Embryonic facial prominence (tissue), 1 donor: ENCODE results near the gene DNASE2B.
"Not testable (repeated sequence)": the region's sequence is repeated elsewhere in the genome, so short reads cannot be mapped to it uniquely, and the experiment has no call there.

Experiments
- DNase-seq: peaks from one replicate; pipeline ENCODE4 v3.0.0-alpha.2; 2016; ENCODE audit errors: extremely low spot score

DNASE2B gene

DNA sequence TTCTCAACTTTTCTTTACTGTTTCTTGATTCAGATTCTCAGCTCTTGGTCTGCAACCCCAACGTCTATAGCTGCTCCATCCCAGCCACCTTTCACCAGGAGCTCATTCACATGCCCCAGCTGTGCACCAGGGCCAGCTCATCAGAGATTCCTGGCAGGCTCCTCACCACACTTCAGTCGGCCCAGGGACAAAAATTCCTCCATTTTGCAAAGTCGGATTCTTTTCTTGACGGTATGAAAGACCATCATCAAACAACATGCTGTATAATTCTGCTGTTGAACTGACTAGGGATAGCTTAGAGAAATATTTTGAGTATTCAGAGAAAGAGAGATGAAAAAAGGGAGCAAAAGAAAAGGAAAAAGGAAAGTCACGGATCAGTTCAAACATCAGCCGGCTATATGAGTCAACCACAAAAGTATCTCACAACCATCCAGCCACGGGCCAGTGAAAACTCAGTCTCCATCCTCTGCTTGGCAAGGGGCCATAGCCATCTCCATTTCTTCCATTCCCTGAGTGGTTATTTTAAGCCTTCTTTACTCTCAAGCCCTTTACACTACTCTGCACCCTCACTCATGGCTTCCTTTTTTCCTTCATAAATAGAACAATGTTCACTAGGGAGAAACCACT, 14.1 kb downstream of the DNASE2B start:
- no peak for DNase-seq

DNA sequence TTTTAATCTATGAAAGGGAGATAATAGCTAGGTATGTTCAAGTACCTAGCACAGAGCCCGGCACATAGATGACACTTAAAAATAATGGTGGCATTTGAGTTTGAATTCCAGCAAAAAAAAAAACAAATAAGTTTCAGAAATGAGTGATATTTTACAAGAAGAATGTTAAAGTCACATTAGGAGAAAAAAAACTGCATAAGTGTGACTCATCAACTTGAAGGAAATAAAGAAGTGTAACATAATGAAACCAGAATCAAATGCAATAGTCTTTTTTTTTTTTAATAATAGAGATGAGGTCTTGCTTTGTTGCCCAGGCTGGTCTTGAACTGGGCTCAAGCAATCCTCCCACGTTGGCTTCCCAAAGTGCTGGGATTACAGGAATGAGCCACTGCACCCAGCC, 17.1 kb downstream of the DNASE2B start:
- DNase-seq, result no peak

DNA sequence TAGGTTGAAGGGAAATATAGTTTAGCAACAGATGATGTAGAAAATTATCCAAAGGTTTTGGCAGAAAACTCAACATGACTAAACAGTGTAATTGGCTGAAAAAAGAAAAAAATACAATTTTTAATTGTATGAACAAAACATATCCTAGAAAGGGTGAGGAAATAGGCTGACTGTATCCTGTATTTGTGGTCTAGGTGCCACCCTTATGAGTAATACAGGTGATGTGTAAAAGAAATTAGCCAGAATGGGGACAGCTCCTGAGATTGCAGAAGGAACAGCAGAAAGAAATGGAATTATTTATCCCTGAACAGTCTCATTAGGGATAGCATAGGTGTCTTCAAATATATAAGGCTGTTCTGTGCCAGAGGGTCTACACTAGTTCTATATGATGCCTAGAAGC, 24.6 kb downstream of the DNASE2B start:
- DNase-seq, result no peak

DNA sequence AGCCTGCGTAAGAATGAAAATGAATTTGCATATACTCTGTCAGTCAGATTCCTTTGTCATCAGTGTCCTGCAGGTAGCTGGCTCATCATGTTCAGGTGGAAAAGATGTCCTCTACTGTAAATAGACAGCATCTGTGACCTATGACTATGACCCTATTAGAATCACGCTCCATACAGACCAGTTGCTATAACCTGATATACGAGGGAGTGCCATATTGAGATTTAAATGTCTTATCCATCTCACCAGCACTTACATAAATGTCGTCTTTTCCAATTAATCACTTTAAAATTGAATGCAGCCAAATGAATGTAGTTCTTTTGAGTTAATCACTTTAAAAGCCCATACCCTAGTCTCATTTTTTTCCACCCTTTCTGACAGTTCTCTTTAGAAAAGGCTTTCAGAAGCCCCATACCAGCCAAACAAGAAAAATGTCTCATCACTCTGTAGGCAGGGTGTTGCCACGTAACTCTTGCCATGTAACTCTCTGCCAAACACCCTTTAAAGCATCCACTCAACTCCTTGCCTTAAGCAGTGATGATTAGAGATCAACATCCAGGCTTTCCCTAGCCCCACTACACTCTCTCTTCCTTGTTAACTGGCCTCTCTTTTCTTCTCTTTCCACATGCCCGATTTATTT, 26.3 kb downstream of the DNASE2B start:
- no peak for DNase-seq

DNA sequence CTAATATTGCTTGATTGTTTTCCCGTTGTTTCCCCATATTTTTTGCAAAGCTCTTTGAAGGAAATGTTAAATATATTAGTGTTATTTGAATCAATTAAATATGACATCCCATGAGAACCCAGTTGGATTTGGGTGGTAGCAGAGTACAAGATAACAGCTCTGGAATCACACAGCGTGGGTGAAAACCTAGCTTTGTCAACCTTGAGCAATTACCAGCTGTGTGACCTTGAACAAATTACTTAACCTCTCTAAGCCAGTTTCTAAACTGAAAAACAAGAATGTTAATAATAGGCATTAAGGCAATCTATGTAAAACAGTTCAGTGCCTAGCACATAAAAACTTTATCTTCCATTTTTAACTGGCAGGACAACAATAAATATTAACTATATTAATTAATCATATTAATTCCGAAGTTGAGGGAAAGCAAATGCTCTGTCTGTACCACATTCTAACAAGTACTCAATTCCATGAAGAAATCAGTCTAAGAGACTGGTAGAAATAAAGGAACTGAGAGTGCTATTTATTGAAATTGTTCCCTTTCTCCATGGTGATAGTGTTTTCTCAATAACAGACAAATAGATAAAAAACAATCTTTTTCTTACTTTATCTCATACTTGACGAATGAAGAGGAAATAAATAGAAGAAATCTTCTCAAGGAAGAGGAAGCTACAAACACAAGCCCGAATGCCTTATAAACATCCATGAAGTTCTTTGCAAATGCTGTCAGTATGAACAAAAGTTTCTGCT, 27.0 kb downstream of the DNASE2B start:
- no peak for DNase-seq

DNA sequence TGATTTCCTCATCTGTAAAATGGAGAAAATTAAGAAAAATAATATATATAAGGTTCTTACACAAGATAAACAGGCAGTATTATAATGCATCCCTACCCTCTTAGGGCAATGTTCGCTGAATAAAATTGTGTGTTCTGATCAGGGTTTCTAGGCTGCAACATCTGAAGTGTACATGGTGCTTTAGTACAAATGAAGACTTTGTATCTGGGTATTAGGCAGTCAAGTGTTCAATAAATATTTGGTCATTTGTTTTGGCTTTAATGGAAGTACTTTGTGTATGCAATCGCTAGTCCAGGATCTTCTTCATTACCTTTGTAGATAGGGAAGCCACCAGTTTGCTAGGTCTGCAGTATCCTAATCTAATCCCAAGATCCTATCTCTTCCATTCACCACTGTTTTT, 28.1 kb downstream of the DNASE2B start:
- DNase-seq, result no peak

DNA sequence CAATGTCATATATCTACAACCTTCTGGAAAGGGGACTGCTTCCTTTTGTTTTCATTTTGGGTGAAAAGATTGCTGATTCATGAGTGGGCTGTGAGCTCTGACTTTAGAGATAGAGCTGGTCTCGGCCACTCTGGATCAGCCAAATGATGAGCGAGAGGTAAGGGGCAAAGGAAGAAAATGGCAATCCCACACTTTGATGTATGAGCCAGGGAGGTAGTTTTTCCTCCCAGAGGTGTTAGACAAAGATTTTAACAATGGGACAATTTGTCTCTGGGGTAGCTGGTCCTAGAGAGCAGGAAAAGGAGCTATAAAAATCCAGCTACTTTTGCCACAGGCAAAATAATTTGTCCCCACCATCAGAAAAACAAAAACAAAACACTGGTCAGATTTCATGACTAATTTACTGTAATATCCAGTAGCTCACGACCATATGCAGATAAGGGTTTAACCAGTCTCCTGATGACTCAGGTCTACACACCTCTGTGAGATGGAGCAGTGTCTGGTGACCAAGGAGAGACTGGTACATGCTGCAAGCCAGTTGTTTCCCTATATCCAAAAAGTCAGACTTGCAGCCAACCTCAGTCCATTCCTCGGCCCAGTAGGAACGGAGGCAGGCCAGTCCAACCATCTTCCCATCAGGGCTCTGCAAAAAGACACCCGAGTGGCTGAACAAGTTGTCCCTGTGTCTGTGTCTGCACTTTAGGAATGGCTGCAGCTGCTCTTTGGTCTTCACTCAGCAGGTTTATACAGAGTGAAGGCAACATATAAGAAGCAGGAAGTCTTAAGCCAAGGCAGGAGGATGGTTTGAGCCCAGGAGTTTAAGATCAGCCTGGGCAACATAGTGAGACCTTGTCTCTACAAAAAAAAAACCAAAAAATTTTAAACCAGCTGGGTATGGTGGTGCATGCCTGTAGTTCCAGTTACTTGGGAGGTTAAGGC, 29.2 kb downstream of the DNASE2B start:
- DNase-seq, result no peak

DNA sequence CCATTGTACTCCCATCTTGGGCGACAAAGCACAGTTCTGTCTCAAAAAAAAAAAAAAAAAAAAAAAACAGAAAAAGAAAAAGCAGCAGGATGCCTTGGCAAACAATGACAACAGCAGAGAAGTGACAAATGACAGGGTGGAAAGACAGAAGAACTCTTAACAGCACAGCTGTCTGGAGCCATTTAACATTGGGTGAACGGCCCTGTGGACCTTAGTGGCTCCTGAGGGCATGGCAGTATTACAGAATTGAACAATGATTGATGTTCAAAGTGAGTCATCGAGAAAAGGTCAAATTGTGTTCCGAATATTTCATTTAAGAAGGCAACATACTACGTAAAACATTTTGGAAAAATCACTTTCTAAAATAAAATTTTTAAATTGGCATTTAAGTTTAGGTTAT, 30.0 kb downstream of the DNASE2B start:
- no peak for DNase-seq

DNA sequence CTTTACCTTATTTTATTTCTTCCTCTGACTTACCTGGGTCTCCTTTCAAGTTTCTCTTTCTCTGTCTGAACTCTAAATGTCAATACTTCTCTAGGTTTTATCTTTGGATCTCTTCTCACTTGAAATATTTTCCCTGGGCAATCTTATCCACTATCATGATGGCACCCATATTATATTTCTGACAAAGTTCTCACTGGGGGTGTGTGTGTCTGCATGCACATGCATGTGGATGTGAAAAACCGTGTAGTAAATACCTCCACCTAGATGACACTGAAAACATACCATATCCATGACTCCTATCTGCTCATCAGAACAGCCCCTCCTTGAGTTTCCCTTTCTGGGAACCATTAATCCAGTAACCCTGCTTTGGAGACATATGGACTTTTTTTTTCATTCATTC, 30.9 kb downstream of the DNASE2B start:
- DNase-seq, result no peak

DNA sequence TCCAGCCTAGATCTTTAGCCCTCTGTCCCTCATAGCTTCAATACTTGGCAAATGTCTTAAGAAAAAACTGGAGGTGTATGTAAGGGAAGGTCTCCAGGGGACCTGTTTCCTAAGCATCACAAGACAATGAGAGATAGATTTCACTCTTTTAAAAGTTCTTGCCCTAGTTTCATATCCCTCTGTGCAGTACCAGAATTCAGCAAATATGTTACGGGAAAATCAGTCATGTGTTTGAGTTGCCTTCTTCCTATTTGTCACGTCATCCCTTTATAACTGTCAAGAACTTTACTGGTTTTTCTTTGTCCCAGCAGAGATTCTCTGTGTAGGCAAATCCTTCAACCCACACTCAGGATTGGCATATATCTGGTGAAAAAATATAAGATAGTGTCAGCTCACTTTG, 32.3 kb downstream of the DNASE2B start:
- no peak for DNase-seq

DNA sequence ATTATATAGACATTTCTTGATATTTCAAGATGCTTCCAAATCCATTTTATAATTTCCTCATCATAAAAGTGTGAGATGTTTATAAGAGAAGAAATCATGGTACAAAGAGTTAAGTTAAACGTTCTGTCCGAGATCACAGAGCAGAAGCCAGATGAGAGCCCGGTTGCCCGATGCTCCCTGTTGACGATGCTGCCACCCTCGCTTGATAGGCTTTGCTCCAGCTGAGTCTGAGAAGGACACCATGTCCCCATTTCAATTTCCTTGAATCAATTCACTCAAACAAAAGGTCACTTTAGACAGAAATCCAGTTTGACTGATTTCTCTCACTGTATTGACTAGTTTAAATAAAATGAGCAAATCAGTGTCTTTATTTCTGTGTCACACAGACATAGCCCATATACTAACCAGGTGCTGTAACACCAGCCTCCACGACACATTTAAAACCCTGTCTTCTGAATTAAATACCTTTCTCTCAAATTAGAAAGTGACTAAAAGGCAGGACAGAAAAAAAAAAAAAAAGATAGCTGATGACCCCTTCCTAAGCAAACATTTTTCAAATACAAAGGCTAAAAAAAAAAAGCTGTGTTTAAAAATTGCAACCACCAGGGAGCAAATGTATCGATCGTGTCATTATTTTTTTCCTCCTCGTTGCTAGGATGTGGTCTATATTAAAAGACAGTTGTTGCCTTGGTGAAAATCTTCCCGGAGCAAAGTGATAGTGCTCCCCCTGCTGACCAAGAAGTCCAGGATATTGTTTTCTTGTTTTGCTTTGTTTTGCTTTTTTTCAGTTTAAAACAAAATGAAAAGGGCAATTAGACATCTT, 35.2 kb downstream of the DNASE2B start:
- DNase-seq, result peak; percentile 69

DNA sequence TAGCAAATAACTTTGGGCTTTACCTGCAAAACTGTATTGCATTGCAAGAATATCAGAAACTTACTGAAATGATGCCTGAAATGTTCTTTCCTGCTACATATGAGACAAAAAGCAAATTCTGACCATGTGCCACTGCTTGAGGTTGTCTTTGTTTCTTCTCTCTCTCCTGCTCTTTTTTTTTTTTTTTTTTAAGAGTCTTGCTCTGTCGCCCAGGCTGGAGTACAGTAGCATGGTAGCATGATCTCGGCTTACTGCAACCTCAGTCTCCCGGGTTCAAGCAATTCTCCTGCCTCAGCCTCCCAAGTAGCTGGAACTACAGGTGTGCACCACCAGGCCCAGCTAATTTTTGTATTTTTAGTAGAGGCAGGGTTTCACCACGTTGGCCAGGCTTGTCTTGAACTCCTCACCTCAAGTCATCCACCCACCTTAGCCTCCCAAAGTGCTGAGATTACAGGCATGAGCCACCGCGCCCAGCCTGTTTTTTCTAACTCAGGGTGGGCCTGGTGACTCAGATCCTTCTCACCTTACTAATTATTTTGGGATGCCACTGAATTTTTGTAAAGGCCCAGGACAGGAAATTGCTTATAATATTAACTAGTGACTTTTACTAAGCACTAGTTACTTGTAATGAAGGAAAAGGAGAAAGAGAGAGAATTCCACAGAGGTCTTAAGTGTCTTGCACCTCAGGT, 35.9 kb downstream of the DNASE2B start:
- no peak for DNase-seq

DNA sequence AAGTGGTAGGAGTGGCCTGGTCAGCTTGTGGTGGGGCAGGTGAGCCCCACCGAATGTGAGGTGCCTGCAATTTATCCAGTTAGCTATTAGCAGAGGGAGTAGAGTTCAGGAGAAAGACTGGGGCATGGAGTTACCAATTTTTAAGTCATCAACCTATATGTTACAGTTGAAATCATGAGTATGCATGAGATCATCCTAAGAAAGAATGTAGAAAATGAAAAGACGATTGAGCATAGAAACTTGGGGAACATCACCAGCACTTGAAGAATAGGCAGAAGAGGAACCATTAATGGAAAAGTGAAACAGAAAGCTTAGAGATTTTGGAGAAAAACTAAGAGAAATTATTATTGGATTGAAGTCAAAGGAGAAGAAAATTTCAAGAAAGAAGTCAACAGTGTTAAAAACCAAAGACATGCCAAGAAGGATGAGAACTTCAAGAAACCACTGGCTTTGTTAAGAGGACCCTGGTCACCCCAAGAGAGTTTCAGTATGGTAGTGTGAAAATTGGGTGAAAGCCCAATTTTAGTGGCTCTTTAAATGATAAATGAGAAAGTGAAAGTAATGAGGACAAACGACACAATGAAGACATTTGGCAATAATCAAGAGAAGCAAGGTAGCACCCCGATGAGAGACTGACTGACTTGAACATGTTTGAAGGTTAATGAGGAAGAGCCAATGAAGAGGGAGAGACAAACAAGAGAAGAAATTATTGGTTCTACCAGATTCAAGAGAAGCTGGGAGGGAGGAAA, 36.7 kb downstream of the DNASE2B start:
- DNase-seq, result no peak

DNA sequence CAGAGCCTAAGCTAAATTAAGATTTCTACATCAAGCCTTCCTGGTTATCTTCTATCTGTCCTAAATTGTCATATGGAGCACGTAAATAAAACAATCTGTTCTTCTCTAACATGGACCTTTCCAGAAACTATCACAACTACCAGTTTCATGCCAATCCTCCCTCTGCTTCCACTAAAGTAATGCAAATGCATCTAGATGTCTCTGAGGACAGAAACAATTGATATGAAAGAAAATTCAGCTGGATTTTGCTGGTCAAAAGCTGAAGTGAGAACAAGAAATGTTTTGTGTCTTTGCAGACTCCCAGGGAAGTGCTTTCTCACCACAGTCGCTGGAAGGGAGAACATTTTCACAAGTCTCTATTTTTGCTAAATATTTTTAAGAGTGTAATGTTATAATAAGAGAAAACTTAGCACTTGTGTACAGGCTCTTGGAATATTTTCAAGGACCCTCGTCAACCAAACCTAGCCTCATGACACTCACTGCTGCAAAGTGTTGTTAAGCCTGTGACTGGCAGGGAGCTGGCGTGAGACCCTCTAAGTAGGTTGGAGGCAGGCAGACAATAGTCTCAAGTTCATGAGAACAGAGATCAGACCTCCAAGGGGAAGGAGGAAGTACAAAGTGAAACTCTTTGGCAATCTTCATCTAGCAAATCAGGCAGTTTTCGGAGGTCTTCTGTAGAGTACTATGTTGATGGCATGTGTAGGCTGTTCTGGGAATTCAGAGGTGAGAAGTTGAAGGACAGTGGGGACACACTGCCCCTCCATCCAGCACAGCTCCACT, 38.8 kb downstream of the DNASE2B start:
- DNase-seq, result no peak

DNA sequence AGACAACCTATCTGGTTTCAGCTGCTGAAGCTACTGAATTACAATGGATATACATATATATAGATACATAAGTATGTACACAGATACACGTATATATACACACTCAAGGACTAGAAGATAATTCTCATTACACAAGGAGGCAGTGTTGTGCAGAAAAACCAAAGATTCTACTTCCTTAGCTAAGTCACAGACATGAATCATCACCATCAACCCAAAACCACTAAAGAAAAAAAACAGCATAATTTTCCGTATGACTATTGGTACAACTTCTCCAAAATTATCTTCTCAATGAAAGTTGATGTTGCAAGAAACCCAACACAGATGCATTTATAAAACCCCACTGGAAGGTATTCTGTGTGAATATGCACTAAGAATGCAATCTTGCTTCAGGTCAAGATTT, 44.0 kb downstream of the DNASE2B start:
- no peak for DNase-seq

DNA sequence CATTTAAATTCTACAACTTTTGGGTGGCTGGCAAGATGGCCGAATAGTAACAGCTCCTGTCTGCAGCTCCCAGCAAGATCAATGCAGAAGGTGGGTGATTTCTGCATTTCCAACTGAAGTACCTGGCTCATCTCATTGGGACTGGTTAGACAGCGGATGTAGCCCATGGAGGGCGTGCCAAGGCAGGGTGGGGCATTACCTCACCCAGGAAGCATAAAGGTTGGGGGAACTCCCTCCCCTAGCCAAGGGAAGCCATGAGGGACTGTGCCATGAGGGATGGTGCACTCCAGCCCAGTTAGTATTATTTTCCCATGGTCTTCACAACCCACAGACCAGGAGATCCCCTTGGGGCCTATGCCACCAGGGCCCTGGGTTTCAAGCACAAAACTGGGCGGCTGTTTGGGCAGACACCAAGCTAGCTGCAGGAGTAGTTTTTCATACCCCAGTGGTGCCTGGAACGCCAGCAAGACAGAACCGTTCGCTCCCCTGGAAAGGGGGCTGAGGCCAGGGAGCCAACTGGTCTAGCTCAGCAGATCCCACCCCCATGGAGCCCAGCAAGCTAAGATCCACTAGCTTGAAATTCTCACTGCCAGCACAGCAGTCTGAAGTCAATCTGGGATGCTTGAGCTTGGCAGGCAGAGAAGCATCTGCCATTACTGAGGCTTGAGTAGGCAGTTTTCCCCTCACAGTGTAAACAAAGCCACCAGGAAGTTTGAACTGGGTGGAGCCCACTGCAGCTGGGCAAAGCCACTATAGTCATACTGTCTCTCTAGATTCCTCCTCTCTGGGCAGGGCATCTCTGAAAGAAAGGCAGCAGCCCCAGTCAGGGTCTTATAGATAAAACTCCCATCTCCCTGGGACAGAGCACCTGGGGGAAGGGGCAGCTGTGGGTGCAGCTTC, 44.7 kb downstream of the DNASE2B start:
- not testable (repeated sequence) for DNase-seq

DNA sequence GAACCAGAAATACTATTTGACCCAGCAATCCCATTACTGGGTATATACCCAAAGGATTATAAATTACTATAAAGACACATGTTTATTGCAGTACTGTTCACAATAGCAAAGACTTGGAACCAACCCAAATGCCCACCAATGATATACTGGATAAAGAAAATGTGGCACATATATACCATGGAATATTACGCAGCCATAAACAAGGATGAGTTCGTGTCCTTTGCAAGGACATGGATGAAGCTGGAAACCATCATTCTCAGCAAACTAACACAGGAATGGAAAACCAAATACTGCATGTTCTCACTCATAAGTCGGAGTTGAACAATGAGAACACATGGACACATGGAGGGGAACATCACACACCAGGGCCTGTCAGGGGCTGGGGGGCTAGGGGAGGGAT, 50.4 kb downstream of the DNASE2B start:
- DNase-seq, result not testable (repeated sequence)

DNA sequence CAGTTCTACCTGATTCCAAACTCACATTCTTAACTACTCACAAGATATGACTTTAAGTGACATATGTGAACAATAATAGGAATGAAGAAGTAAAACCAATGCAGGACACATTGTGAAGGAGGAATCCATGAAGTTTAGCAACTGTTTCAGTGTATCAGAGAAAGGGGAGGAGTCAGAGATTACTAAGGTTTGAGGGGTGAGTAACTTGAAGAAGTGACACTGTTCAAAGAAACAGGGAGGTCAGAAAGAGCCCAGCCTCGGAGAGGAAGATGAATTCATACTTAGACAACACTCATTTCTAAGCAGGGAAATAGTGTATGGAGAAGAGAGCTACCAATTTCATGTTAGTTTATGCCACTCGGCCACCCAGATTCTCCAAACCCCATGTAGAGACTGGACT, 52.6 kb downstream of the DNASE2B start:
- no peak for DNase-seq
